Activated CD4-positive, alpha-beta T cell treated with anti-CD3 and anti-CD28 coated beads, Interleukin-2, amount 50 U/mL, for 16 hours (primary cell): ENCODE measurements around the gene TMEM140.
"Not testable (repeated sequence)": the region's sequence is repeated elsewhere in the genome, so short reads cannot be mapped to it uniquely, and the experiment has no call there.

ENCODE experiments used
- DNase-seq: peaks from one replicate; pipeline ENCODE4 v3.0.0-alpha.2; 2020

The TMEM140 gene

DNA sequence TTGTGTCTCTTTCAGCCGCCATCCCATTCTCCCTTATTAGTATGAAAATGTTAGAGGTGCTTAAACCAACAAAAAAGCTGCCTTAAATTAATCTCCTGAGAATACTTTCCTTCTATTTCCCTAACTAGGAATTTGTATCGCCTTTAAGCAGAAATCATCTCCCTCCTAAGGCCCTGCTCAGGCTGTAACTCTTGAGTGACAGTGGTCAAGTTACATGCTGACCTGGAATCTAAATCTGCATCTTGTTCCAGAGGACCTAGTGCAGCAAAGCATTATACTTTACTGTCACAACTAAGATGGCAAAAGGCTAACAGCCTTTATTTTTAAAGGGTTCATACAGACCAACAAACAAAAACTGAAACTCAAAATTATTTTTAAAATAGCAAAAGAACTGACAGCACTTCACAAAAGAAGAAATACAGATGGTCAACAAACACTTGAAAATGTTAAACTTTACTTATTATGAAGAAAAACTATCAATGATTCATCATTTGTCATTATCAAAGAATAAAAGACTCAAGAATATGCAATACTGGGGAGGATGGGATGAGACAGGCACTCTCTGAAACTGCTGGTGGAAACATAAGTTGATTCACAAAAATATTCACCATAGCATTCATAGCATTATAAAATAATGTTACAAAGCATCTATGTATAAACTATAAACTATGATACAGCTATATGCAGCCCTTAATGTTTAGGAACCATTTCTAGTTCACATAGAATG, 11.7 kb downstream of the TMEM140 start:
- DNase-seq, result no peak

DNA sequence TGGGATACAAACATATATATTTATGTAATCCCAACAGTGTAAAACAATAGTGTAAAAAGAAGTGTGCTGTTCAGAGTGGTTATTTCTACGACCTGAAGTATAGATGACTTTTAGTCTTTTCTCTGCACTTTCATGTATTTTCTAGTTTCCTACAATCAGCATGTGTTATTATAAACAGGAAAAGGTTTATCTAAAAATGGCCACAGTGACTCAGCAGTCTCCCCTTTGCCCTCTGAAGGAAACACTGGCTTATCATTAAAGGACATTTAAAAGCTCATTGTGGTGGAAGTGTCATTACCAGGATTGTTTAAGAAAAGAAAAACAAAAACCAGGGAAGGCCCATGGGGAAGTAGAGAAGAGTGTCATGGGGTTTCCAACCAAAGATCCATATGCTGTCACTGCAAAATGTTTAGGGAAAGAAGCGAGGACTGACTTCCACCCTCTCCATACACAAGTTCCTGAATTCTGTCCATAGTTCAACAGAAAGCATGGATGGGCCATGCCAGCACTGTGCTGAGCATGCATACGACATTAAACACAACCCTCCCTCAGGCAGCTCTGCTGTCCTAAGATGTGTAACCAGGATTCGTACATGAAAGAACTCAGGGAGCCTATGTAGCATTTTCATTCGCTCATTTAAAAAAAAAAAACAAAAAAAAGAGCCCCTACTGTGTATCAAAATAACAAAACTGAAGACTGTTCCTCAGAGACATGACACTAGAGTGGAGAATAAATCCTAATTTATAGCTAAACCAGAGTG, 12.4 kb downstream of the TMEM140 start:
- peak; percentile 20 for DNase-seq

DNA sequence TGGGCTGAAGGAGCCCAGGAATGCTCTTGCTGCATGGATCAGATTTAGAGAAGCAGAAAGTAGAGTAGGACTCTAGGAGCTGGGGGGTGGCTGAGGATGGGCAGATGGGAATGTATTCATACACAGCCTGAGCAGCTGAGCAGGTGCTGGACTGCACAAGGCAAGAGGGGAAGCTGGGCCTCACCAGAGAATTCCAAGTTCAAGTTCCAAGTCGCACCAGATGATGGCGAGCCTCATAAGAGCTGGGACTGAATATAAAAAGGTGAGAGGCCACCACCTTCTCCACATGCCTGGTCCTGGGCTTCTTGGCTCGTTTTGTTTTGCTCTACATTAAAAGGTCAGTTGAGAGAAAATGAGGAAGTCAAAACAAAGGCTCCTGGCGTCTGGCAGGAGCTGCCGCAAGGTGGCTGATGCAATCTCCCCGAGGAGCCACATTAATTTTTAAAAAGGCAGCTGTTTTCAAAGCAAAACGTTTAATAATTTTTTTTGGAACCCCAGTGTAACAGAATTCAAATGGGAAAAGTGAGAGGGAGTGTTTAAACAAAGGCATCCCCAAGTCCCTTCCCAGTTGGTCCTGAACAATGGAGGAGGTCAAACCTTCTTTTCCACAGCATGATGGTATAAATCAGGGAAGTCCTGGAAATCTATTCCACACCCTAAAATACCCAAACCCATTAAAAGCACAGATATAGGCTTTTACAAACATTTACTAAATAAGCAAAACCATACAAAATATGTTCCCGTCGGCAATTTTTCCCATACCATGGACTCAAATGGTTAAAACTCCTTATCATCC, 13.2 kb downstream of the TMEM140 start:
- no peak for DNase-seq

DNA sequence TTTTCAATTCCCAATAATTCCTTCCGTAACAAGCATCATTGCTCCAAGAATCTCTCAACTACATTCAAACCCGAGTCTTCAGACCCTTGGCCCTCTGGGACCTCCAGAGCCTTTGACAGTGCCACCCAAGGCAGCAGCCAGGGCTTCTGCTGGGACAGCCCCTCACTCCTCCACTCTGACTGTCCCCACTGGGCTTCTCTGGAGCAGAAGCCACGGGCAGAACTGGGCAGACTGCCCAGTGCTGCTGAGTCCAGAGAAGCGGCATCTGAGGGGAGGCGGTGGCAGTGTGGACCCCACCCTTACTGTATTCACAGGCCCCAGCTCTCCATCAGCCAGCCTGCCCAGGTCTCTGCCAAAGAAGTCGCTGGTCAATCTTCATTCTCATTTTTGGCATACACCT, 13.8 kb downstream of the TMEM140 start:
- DNase-seq, result no peak

DNA sequence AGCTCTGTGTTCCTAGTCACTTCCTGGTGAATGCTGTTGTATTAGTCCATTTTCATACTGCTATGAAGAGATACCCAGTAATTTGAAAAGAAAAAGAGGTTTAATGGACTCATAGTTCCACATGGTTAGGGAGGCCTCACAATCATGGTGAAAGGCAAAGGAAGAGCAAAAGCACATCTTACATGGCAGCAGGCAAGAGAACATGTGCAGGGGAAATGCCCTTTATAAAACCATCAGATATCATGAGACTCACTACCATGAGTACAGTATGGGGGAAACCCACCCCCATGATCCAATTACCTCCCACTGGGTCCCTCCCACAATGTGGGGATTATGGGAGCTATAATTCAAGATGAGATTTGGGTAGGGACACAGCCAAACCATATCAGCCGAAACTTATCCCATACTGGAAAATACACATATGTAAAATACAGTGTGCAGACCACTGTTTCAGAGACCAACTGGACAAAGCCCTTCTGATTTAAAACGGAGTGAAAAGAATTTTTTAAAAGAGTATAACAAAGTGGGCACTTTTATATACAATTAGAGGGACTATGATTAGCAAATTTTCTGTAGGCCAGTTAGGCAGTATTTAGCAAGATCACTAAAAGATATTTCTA, 14.6 kb downstream of the TMEM140 start:
- no peak for DNase-seq

DNA sequence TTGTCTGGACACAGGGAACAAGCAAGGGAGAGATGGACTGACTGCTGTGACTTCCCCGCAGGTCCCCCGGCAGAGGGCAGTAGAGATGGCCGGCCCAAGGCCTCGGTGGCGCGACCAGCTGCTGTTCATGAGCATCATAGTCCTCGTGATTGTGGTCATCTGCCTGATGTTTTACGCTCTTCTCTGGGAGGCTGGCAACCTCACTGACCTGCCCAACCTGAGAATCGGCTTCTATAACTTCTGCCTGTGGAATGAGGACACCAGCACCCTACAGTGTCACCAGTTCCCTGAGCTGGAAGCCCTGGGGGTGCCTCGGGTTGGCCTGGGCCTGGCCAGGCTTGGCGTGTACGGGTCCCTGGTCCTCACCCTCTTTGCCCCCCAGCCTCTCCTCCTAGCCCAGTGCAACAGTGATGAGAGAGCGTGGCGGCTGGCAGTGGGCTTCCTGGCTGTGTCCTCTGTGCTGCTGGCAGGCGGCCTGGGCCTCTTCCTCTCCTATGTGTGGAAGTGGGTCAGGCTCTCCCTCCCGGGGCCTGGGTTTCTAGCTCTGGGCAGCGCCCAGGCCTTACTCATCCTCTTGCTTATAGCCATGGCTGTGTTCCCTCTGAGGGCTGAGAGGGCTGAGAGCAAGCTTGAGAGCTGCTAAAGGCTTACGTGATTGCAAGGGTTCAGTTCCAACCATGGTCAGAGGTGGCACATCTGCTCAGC, 16.6 kb downstream of the TMEM140 start:
- DNase-seq, result no peak

DNA sequence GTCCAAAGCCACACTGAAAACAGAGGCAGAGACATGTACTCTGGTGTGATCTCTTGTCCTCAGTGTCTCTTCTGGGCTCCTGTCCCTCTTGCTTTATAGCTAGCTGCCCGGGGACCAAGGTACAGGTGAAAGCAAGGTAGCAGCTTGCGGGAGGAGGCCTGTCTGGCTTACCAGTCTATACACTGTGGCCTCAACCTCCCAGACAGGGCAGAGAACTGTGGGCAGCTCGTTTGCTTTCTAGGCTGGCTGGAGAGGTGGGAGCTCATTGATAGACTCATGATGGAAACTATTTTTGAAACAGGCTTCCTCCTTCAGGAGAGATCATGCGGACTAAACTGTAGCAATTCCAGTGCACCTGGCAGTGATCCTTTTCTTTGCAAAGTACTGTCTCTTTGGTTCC, 18.0 kb downstream of the TMEM140 start:
- DNase-seq, result no peak

DNA sequence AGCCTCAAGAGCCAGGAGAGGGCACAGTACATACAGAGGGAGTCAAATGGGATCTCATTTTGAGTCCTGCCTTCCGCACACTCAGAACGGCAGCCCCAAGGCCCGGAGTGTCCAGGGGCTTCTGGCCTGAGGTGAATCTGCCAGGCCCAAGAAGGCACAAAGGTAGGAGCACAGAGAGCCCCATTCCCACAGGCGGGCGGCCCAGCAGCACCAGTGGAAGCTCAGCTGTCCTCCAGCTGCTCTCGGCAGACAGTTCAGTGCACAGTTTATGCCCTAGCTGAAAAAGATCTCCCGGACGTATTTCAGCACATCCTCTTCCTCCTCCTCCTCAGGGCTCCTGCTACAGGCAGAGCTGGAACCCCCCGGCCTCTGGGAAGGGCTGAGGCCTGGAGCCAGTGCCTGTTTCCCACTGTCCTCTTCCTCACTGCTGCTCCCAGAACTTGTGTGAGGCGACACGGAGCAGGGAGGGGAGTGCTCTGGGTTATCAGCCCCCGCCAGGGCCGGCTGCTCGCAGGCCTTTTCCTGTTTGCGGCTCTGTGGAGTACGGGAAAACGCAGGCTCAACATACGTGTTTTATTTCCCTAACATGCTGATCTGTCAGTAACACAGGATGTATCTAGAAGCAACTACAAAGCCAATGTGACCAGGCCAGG, 18.6 kb downstream of the TMEM140 start:
- DNase-seq, result no peak

DNA sequence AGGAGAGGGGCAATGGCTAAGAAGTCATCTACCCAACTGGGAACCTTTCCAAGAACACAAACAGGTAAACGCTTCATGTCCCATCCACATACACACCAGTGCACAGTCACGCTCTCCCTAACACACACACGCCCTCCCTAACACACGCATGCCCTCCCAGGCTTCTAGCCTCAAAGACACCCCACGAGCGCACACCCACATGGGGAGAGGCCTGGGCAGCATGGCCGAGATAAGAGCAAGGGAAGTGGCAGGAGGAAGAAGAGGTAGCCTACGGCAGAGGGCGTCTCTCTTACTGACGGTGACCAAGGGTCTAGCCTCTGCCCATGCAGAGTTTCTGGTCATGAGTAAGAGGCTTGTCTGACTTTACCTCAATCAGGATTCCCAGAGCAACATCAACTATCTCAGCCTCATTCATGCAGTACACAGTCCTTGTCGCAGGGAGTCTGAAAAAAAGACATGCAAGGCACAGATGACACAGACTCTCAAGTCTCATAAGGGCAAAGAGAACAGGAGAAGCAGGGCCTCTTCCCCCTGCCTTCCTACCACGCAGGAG, 19.6 kb downstream of the TMEM140 start:
- no peak for DNase-seq

DNA sequence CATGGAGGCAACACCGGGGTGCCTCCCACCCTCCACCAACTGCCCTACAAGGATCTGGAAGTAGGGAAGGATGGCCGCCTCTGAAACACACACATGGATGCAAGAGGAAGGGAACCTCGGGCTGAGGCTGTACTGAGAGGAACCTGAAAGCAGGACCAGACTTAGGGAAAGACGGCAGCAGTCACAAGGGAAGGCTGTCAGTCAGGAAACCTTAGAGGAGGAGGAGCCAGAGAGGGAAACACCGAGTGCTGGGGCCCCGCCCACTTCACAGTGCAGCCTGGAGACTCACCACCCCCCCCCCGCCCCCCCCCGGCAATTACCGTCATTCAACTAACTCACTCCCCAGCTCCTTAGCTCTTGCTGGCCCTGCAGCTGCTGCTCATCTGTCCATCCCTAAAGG, 20.1 kb downstream of the TMEM140 start:
- no peak for DNase-seq

DNA sequence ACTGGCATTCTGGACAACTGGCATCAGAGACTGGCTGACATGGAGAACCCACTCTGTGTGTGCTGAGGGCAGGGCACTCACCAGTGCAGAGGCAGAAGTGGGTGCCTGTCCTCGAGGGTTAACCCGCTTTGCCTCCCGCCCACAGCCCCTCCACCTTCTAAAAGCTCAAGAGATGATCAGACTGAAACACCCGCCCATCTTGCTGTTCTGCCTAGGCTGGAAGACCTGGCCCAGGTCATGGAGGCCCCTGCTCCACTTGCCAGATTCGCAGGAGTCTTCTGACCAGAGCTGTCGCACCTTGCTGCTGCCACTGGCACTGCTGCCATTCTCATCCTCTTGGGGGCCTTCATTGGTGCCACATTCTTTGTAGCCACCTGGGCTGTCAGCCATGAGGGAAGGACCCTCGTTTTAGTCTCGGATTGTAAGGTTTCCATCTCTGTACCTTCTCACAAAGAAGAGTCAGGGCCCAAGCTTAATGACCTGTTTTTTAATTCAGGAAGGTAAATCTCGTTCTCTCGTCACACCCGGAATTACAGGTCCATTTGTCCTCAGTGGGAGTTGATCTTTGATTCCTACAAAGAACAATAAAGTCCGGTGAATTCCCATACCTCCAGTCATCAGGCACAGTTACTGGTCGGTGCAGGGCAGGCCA, 20.7 kb downstream of the TMEM140 start:
- no peak for DNase-seq

DNA sequence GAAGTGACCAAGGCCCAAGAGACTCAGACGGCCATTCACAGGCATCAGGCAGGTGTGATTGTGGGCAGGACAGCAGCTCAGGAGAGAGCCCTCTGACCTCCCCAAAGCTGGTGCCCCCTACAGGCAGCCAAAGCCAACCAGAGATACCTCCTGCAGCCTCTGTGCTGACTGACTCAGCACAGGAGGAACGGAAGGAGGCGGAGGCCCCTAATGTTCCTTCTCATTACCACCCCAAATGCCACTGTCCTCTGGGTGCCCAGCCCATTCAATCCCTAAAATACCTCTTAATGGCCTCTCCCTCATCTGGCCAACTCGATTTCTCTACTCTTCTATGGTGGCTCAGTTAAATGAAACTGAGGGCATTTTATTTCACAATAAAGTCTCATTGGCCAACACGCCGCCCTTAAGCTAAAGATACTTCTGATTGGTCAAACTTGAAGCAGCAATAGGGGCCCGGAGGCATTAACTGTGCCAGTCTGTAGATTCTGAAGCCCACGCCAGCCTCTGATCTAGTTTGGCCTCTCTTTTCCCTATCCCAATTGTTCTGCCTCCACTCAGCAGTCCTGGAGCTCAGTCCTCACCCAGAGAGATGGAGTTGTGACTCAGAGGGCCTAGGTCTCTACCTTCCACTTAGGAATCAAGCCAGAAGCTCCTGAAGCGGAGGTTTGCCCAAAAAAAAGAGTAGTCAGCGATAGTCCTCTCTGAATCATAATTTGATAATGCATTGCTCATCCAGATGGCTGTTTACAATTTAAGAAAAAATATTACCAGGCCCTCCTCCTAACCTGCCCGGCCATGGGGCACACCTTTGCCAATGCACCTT, 21.5 kb downstream of the TMEM140 start:
- peak; percentile 83 for DNase-seq

DNA sequence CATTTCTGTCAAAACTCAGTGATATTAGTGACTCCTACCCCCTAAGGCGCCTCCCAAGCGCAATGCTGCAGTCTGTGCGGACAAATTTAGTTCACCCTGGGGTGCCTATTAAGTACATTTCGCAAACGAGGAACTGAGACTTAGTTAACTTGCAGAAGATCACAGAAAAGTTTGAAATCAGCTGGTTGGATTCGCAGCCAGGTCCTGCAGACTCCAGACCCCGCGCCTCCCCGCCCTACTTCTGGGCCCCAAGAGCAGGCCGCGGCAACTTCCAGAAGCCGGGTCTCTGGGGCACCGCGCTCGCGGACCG, 22.0 kb downstream of the TMEM140 start:
- DNase-seq, result no peak

DNA sequence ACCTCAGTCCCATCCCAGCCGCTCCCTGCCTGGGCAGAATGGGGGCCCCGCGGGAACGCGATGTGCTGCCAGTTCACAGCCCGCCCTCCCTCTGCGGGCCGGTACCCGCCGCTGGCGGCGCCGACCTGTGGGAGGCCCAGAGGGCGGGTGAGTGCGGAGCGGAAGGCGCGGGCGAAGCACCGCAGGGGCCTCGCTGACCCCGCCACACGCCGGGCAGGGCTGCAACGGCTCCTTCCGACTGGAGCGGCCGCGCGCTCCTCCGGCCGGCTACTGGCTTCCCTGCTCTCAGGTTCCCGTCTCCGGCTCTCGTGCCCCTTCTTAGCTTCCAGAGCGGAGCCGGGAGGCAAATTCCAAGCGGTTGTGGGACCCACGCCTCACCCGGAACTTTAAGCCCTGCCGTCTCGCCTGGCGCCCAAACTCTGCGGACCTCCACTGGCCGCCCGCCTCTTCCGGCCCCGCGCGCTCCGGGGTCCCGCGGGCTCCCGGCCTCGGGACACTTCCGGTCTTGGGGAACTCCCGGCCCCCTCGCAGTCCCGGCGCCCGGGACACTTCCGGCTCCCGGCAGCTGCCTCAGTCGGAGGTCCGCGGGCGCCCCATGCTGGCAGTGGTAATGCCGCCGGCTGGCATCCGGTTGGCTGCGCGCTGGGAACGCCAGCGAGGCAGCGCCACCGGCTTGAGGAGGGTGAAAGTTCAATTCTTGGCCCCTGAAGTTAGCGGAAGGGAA, 22.6 kb downstream of the TMEM140 start, which contains the start of gene CYREN:
CYREN (minus strand) TSS at position 434 of the 724 bp plus-strand sequence. CDS start 1,785 bp downstream, outside the sequence.
- peak; percentile 94 for DNase-seq

DNA sequence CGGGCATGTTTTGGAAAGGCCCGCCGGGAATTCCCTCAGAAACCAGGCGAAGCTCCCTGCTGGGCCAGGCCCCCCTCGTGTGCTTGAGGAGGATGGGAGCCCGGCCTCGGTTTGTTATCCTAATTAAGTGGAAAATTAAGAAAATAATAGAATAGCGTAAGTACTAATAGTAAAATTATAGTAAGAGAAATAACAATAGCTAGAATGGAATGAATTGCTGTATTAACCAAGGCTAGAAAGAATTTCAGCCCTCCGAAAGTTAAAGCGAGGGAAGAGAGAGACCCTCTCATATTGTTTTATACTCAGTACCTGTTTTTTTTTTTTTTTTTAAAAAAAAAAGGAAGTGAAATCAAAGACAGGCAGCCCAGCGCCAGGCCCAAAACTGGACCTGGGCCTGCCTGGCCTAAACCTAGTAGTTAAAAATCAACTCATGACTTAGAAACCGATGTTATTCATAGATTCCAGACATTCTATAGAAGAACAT, 23.2 kb downstream of the TMEM140 start:
- DNase-seq, result not testable (repeated sequence)

DNA sequence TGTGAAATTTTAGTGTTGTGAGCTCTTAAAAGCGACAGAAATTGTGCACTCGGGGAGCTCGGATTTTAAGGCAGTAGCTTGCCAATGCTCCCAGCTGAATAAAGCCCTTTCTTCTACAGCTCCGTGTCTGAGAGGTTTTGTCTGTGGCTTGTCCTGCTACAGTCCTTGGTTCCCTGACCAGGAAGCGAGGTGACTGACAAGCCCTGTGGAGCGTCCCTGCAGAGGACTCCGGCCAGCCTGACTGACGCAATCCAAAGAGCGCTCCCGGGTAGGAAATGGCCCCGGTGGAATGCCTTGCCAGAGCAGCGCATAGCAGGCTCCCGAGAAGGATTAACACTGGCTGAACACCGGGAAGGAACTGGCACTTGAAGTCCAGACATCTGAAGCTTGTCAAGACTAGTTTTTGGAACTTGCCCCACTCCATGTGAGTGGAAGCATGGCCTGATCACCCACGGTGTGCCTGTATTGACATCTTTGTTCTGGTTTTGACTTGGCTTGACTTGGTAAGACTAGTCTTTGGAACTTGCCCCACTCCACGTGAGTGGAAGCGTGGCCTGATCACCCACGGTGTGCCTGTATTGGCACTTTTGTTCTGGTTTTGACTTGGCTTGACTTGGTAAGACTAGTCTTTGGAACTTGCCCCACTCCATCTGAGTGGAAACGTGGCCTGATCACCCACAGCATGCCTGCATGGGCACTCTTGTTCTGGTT, 23.9 kb downstream of the TMEM140 start:
- DNase-seq, result not testable (repeated sequence)

DNA sequence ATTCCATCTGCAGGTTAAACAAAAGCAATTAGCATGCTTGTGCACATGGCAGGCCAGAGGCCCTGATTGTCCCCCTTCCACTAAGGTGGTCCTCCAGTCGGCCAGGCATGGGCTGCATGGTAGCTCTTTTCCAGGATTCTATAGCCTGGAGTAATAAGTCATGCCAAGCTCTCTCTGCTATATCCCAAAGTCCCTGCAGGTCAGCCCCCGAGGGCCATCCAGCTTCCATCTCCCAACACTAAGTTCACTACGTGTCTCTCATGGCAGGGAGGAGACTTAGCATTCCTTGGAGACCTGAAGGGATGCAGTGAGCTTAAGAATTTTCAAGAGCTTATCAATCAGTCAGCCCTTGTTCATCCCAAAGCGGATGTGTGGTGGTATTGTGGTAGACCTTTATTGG, 26.0 kb downstream of the TMEM140 start:
- DNase-seq, result not testable (repeated sequence)

DNA sequence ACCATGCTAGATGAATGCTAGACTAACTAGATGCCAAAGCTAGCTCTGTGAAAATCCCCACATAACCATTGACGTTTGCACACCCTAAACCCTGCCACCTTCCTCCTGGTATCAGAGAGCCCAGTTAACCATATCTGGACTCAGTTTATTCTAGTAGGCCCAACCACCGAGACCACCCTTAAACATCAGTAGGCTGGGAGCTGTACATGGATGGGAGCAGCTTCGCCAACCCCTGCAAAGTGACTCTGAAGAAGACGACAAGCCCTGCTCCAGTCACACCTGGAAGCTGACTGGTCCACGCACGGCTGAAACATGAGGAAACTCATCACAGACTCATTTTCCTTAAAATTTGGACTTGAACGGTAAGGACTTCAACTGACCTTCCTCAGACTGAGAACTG, 27.1 kb downstream of the TMEM140 start:
- DNase-seq, result no peak

DNA sequence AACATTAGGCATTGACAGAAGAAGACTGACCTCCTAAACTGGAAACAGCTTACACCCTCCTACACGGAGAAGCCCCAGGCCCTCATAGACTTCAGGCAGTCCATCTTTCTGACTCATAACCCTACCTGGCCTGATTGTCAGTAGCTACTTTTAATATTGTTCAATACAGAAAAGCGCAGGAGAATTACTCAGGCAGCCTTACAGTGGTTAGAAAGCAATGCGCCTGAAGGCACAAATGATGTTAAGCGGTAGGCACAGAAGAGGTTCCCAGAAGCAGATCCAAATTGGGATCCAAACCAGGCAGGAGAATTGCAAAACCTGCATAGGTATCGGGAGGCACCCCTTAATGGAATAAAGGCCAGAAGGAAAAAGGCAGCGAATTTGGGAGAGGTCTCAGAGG, 28.1 kb downstream of the TMEM140 start:
- no peak for DNase-seq
